GM19240 (cell line): Measurements from ENCODE around the gene ZFP30.

Experiments used
- DNase-seq: peaks from one replicate; pipeline ENCODE4 v3.0.0; 2011; ENCODE audit warnings: low spot score; ENCODE audit not compliant: insufficient read length

ZFP30 gene

DNA sequence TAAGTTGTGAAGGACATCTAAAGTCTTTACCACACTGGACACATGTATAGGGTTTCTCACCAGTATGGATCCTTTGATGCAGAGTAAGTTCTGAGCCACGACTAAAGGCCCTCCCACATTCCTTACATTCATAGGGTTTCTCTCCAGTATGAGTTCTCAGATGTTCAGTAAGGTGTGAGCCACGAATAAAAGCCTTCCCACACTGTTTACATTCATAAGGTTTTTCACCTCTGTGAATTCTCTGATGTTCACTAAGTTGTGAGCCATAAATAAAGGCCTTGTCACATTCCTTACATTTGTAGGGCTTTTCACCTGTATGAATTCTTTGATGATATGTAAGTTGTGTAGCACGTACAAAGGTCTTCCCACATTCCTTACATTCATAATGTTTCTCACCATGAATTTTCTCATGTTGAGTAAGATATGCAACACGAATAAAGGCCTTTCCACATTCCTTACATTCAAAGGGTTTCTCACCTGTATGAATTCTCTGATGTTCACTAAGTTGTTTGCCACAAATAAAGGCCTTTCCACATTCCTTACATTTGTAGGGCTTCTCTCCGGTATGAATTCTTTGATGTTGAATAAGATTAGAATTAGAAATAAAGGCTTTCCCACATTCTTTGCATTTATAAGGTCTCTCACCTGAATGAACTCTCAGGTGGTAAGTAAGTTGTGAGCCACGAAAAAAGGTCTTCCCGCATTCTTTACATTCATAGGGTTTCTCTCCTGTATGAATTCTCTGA is 90.5 kb downstream of the ZFP30 start:
- no peak for DNase-seq
